ENCODE results near the gene FAM131B.
"Not testable (repeated sequence)": the region's sequence is repeated elsewhere in the genome, so short reads cannot be mapped to it uniquely, and the experiment has no call there.

Gene FAM131B

GRCh38 chr7:143362131-143363015 lies at the start of gene FAM131B:
Gene FAM131B (minus strand): TSS chr7:143362713. CDS start chr7:143362603, 110 bp downstream.
- no peak for DNase-seq (ENCODE audit: low read depth)

- DNase-seq (ENCODE audit: low read depth) = no peak
Observed at GRCh38 chr7:143411976-143412708, 49.6 kb upstream of the FAM131B start.

GRCh38 chr7:143410521-143411004 lies 48.0 kb upstream of the FAM131B start:
- DNase-seq (ENCODE audit: low read depth) = no peak

- no peak for DNase-seq (ENCODE audit: low read depth)
Observed at GRCh38 chr7:143408686-143409561, 46.4 kb upstream of the FAM131B start, which contains the start of gene EPHA1. Gene EPHA1 (minus strand): TSS chr7:143408856. CDS start chr7:143408805, 51 bp downstream.

- DNase-seq (ENCODE audit: low read depth) = no peak
Observed at GRCh38 chr7:143408252-143408685, 45.8 kb upstream of the FAM131B start.

GRCh38 chr7:143407287-143408251 lies 45.1 kb upstream of the FAM131B start:
- no peak for DNase-seq (ENCODE audit: low read depth)

- DNase-seq (ENCODE audit: low read depth) = no peak
Observed at GRCh38 chr7:143406002-143406357, 43.5 kb upstream of the FAM131B start.

- no peak for DNase-seq (ENCODE audit: low read depth)
Observed at GRCh38 chr7:143405173-143406001, 42.9 kb upstream of the FAM131B start.

- DNase-seq (ENCODE audit: low read depth) = not testable (repeated sequence)
Observed at GRCh38 chr7:143402233-143402632, 39.7 kb upstream of the FAM131B start.

GRCh38 chr7:143401265-143401664 lies 38.8 kb upstream of the FAM131B start:
- no peak for DNase-seq (ENCODE audit: low read depth)

GRCh38 chr7:143399642-143400041 lies 37.1 kb upstream of the FAM131B start:
- DNase-seq (ENCODE audit: low read depth) = no peak

GRCh38 chr7:143399151-143399550 lies 36.6 kb upstream of the FAM131B start:
- DNase-seq (ENCODE audit: low read depth) = no peak

GRCh38 chr7:143398616-143399015 lies 36.1 kb upstream of the FAM131B start:
- no peak for DNase-seq (ENCODE audit: low read depth)

GRCh38 chr7:143397710-143398530 lies 35.4 kb upstream of the FAM131B start:
- DNase-seq (ENCODE audit: low read depth) = no peak

GRCh38 chr7:143396625-143397556 lies 34.4 kb upstream of the FAM131B start:
- no peak for DNase-seq (ENCODE audit: low read depth)

- no peak for DNase-seq (ENCODE audit: low read depth)
Observed at GRCh38 chr7:143396182-143396581, 33.7 kb upstream of the FAM131B start.

All from activated T-cell treated with anti-CD3 and anti-CD28 coated beads for 24 hours (primary cell).